ENCODE measurements around the gene MECP2.

MECP2 gene

DNA sequence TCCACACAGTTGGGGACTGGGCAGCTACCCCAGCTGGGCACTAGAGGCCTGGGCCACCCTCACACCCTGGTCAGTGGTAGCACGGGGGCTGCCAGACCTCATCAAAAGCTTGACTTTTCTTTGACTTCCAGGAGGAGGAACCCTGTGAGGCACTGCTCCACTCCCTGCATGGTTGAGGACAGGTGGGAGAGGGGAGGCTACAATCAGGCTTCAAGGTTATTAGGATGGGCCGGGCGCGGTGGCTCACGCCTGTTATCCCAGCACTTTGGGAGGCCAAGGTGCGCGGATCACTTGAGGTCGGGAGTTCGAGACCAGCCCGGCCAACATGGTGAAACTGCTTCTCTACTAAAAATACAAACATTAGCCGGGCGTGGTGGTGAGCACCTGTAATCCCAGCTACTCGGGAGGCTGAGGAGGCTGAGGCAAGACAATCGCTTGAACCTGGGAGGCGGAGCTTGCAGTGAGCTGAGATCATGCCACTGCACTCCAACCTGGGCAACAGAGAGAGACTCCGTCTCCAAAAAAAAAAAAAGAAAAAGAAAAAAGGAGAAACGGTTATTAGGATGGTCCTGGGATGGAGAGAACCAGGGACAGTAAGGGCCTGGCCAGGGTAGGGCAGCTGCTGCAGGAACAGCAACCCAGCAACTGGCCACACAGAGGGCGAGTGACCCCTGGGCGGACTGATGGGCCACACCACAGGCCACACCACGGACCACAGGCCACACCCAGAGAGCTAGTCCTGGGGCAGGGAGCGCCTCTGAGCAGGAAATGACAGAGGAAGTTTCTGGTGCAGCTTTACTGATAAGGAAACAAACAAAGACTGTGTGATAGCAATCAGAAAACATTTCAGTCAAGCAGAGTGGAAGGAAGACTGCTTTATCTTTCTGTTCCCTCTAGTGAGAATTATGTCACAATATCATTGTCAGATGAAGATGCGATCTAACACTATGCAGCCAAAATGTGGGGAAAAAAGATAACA, 26.0 kb upstream of the MECP2 start:
- Mint-ChIP-seq H3K4me3 (no peak overlapping the region), H3K27me3 (peaks cover 18% of the 10 kb centered on the region), H3K9me3 (no peaks in the 10 kb centered on the region), H3K4me1 (ENCODE audit: low read depth) (peaks cover 21% of the 10 kb centered on the region), H3K27ac (no peak overlapping the region), H3K36me3 (ENCODE audit: low read depth) (no peaks in the 10 kb centered on the region)
- no peak for DNase-seq

DNA sequence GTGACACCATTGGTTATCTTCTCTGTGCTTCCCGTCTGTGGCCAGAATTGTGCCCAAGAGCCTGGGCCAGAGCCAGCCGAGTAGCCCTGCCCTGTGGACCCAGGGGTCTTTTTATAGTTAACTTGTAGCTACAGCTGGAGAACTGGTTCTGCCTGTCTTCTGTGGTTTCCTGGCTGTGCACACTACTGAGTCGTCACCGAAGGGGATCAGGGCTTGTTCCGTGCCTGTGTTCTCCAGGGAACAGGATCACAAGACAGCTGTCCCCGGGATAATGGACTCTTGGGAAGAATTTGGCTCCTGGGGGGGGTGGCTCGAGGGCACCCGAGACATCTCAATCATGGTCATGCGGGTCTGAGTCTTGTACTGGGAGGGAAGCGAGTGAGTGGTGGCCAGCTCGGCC, 24.4 kb upstream of the MECP2 start:
- DNase-seq, result no peak
- peaks cover 23% of the 10 kb centered on the region for H3K27me3 Mint-ChIP-seq
- H3K4me3 Mint-ChIP-seq, result no peak overlapping the region
- H3K9me3 Mint-ChIP-seq, result no peaks in the 10 kb centered on the region
- H3K36me3 Mint-ChIP-seq (ENCODE audit: low read depth), result no peaks in the 10 kb centered on the region
- H3K4me1 Mint-ChIP-seq (ENCODE audit: low read depth), result peaks cover 21% of the 10 kb centered on the region
- H3K27ac Mint-ChIP-seq, result no peak overlapping the region

DNA sequence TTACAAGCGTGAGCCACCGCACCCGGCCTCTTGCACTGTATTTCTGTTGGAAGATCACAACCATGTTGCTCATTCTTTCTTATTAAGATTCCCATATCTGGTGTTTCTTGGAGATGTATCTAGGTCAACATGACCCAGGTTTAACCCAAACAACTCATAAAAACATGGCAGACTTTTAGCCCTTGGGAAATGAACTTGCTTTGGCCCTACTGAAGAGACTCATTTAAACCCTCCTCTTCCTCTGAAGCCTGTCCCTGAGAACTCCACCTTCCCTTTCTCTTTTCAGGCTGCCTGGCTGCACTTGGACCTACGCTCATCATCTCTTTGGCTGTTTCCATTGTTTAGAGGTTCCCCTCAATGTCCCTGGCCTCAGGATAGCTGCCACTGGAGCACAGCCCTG, 23.7 kb upstream of the MECP2 start:
- Mint-ChIP-seq H3K27me3 (peaks cover 26% of the 10 kb centered on the region), H3K4me1 (ENCODE audit: low read depth) (peaks cover 21% of the 10 kb centered on the region), H3K36me3 (ENCODE audit: low read depth) (no peaks in the 10 kb centered on the region), H3K9me3 (no peaks in the 10 kb centered on the region), H3K27ac (no peak overlapping the region), H3K4me3 (no peak overlapping the region)
- DNase-seq, result no peak

DNA sequence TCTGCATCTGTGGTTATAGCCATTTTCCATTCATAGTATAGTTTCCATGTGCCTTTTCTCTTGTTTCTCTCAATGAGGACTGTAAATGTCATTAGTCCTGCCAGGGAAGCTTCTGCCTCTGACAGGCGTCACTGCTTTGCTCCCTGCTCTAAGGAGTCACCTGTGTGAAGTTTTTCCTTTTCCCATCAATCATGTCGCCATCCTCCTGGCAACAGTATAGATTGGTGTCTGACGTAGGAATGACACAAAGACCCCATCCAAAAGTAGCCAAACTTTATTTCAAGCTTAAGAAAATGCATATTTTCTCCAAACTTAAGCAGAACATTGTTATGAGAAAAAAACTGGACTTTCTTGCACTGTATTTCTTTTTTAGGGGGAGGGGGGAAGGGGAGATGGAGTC, 23.1 kb upstream of the MECP2 start:
- no peaks in the 10 kb centered on the region for H3K36me3 Mint-ChIP-seq (ENCODE audit: low read depth)
- H3K27ac Mint-ChIP-seq, result no peak overlapping the region
- H3K4me1 Mint-ChIP-seq (ENCODE audit: low read depth), result peaks cover 19% of the 10 kb centered on the region
- no peak for DNase-seq
- H3K4me3 Mint-ChIP-seq, result no peak overlapping the region
- peaks cover 29% of the 10 kb centered on the region for H3K27me3 Mint-ChIP-seq
- no peaks in the 10 kb centered on the region for H3K9me3 Mint-ChIP-seq

DNA sequence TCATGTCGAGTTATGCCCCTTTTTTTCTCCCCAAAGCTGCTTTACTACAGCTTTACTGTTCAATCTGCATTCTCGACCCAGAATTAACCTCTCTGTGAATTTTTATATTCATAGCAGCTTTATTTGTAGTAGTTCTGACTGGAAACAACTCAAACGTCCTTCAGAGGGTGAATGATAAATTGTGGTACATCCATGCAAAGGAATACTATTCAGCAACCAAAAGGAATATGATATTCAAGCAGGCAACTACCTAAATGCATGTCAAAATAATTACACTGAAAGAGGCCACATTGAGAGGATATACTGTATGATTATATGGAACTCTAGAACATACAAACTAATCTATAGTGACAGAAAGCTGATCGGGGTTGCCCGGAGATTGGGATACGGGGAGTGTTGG, 20.0 kb upstream of the MECP2 start:
- Mint-ChIP-seq H3K27ac (no peak overlapping the region), H3K4me1 (ENCODE audit: low read depth) (peaks cover 3% of the 10 kb centered on the region), H3K9me3 (no peaks in the 10 kb centered on the region)

DNA sequence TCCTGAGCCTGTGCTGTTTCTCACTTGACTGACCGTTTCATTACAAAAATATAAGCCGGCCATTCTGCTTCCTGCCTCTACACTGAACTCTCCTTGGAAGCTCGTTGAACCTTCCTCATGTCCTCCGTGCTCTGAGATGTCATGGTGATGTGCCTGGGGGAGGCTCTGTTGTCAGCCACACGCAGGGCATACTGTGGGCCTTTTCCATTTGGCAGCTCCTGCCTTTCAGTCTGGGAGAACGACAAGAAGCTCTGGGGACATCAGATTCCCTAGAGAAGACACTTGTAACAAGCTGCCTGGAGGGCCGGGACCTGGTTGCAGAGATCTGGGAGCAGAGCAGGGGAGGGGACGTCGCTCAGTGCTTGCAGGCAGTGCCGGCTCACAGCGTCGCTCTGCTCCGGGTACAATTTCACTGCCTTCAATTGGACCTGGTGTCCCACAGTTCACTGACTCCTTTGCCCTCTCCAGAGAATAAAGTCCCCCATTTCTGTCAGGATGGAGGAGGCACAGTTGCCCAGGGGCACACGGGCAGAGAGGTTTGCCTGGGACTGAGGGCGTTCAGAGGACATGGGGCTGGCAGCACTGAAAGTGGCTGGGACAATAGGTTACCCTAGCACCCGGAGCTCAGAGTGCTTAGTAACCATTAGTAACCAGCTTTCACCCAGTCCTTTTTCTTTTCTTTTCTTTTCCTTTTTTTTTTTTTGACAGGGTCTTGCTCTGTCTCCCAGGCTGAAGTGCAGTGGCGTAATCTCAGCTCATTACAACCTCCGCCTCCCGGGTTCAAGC, 19.1 kb upstream of the MECP2 start:
- Mint-ChIP-seq H3K27ac (no peak overlapping the region), H3K36me3 (ENCODE audit: low read depth) (no peaks in the 10 kb centered on the region), H3K4me1 (ENCODE audit: low read depth) (peaks cover 5% of the 10 kb centered on the region), H3K9me3 (no peaks in the 10 kb centered on the region), H3K4me3 (no peak overlapping the region), H3K27me3 (peaks cover 30% of the 10 kb centered on the region)
- no peak for DNase-seq

More for the DNA sequence above, 20.0 kb upstream of the MECP2 start:
- Mint-ChIP-seq H3K4me3 (no peak overlapping the region), H3K36me3 (ENCODE audit: low read depth) (no peaks in the 10 kb centered on the region), H3K27me3 (peaks cover 34% of the 10 kb centered on the region)
- DNase-seq, result no peak

DNA sequence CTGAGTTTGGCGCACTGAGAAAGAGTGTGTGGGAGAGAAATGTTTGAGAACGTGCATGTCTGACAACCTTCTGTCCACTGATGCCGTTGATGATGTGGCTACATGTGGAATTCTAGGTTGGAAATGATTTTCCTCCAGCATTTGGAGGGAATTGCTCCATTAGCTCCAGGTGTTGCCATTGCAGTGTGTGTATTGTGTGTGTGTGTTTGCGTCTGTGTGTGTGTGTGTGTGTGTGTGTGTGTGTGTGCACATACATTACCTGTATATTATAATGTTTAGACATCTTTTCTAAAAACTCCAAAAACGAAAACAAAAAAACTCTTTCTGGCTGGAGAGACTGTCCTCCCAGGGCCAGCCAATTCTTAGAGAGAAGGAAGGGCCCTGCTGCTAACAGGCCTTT, 18.2 kb upstream of the MECP2 start:
- DNase-seq, result no peak
- H3K27me3 Mint-ChIP-seq, result peaks cover 30% of the 10 kb centered on the region
- H3K36me3 Mint-ChIP-seq (ENCODE audit: low read depth), result no peaks in the 10 kb centered on the region
- H3K4me1 Mint-ChIP-seq (ENCODE audit: low read depth), result peaks cover 5% of the 10 kb centered on the region
- no peaks in the 10 kb centered on the region for H3K9me3 Mint-ChIP-seq
- H3K27ac Mint-ChIP-seq, result no peak overlapping the region
- no peak overlapping the region for H3K4me3 Mint-ChIP-seq

DNA sequence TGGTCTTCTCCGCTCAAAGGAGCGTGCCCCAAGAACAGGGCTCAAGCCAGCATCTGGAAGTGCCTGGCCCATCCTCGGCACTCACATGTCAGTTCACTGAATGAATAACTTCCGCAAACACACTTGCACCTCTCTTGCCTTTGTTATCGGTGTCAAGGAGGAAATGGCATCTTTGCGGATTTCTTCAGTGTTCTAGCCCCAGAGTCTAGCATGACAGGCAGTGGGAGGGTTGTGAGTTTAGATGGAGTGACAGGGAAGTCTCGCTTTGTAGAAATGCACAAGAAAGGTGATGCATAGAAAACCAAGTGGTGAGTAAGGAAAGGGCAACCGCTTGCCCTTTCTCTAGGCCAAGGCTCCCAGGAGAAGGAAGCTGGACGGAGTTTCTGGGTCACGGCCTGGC, 17.6 kb upstream of the MECP2 start:
- Mint-ChIP-seq H3K27me3 (peaks cover 30% of the 10 kb centered on the region), H3K4me1 (ENCODE audit: low read depth) (peaks cover 5% of the 10 kb centered on the region), H3K27ac (no peak overlapping the region), H3K36me3 (ENCODE audit: low read depth) (no peaks in the 10 kb centered on the region), H3K4me3 (no peak overlapping the region), H3K9me3 (no peaks in the 10 kb centered on the region)
- no peak for DNase-seq

DNA sequence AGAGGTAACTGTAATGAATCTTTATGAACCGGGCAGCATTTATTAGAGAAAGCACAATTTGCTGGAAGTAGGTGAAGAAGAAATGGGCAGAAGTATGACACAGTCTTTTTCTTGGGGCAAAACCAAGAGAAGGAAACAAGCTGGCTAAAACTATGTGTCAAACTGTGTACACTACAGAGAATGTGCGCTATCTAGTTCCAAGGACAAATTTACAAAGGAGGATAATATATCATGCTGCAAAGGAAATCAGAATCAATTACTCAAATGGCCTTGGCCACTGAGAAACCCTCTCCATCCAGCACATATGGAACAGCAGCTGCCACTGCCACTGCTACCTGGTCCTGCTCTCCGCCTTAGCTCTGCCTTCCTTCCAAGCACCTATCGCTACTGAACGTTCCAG, 17.1 kb upstream of the MECP2 start:
- no peaks in the 10 kb centered on the region for H3K36me3 Mint-ChIP-seq (ENCODE audit: low read depth)
- peaks cover 32% of the 10 kb centered on the region for H3K27me3 Mint-ChIP-seq
- no peak overlapping the region for H3K4me3 Mint-ChIP-seq
- no peak for DNase-seq
- H3K9me3 Mint-ChIP-seq, result no peaks in the 10 kb centered on the region
- peaks cover 5% of the 10 kb centered on the region for H3K4me1 Mint-ChIP-seq (ENCODE audit: low read depth)
- H3K27ac Mint-ChIP-seq, result no peak overlapping the region

DNA sequence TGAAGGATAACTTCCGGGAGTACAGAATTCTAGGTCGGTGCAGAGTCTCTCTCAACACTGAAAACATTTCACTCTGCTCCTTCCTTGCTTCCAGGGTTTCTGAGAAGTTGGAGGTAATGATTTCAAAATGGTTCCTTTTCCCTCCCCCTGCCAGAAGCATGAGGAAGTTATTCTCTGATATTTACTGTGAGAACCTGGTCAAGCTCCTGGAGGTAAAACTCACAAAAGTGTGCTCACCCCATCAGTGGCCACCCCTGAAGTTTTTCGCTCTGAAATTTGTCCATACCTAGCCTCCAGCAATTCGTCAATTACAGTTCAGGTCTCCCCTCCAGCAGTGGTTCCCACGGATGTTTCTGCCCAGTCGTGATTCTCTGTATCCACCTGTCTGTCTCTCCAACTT, 16.2 kb upstream of the MECP2 start:
- H3K27me3 Mint-ChIP-seq, result peaks cover 32% of the 10 kb centered on the region
- peaks cover 5% of the 10 kb centered on the region for H3K4me1 Mint-ChIP-seq (ENCODE audit: low read depth)
- no peaks in the 10 kb centered on the region for H3K9me3 Mint-ChIP-seq
- H3K27ac Mint-ChIP-seq, result no peak overlapping the region
- DNase-seq, result no peak
- H3K4me3 Mint-ChIP-seq, result no peak overlapping the region
- no peaks in the 10 kb centered on the region for H3K36me3 Mint-ChIP-seq (ENCODE audit: low read depth)

DNA sequence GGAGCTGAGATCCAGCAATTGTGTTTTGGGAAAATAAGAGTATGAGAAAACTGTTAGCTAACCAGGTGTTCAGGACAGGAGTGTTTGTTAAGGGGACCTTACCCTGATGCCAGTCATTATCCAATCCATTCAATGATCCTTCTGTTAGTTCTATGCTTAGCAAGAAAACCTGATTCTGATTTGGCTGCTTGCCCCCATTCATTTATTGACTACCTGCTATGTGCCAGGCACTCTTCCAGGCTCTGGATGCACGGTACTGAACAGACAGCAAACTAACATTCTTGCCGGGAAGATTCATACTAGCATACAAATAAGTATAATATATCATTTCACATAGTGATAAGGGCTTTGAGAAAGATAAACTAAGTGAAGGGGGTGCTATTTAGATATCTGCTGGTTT, 1.0 kb upstream of the MECP2 start:
- Mint-ChIP-seq H3K36me3 (ENCODE audit: low read depth) (peaks cover 10% of the 10 kb centered on the region), H3K27ac (peak overlapping the region; percentile 89), H3K4me1 (ENCODE audit: low read depth) (peaks cover 48% of the 10 kb centered on the region), H3K27me3 (peaks cover 48% of the 10 kb centered on the region), H3K4me3 (peak overlapping the region; percentile 76), H3K9me3 (no peaks in the 10 kb centered on the region)
- DNase-seq, result no peak

DNA sequence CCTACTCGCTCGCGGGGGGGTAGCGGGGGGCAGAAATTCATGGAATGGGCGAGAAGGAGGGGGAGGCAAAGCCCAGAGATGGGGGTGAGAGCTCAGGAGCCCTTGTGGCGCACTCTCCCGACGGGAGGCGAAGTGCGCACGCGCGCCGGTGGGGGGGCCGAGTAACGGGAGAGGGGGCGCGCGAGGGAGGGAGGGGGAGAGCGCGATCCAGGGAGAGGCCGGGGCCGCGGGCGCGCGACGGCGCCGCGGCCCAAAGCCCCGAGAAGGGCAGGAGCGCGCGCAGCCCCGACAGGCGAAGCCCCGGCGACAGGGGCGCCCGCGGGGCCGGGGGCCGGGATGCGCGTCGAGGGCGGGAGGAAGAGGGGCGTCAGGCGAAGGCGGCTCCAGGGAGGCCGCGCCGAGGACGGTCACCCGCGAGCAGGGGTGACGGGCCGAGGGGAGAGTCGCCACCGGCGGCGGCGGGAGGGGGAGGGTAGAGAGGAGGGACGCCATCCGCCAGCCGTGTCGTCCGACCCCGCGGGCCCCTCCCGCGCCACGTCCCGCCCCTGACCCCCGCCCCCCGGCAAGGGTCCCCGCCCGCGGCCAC, 421 bp downstream of the MECP2 start:
- peak; percentile 76 for DNase-seq
- peak overlapping the region; percentile 90 for H3K4me3 Mint-ChIP-seq
- H3K27ac Mint-ChIP-seq, result peak overlapping the region; percentile 98
- H3K27me3 Mint-ChIP-seq, result peaks cover 54% of the 10 kb centered on the region
- H3K9me3 Mint-ChIP-seq, result no peaks in the 10 kb centered on the region
- H3K4me1 Mint-ChIP-seq (ENCODE audit: low read depth), result peaks cover 58% of the 10 kb centered on the region
- peaks cover 12% of the 10 kb centered on the region for H3K36me3 Mint-ChIP-seq (ENCODE audit: low read depth)

DNA sequence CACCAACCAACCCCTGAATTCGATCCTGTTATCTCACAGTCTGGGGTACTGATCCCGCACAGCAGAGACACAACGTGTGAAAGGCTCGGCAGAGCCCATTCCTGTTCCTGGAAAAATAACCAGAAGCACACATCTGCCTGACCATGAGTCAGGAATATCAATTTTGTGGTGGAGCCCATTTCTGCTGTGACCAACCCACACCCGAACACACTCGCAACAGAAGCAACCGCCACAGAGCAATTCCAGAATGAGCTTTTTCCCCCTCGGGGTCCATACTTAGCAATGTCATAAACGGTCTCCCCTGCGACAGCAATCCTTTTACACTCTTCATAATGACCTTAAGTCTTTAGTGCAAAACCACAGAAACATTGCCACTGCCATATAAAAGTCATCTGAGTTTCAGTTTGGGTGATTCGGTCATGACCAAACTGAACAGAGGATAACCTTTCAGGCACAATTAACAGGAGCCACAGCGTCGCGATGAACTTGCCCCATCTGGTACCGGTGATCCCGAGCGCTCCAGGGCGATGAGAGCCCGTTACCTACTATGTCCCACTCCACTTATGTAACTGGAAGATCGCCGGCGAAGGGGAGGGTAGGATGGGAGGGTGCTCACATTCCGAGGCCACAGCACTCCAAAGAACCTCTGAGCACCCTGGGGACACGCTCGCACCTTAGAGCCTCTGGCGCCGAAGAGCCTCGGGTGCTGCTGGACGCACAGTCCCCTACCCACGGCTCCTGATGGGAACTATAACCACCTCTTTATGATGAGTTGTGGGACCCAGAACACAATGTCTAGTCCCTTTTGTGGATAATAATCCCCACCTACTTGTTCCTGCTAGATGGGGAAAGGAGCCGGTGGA, 1.1 kb downstream of the MECP2 start:
- Mint-ChIP-seq H3K27ac (peak overlapping the region; percentile 98), H3K27me3 (peaks cover 51% of the 10 kb centered on the region), H3K4me3 (peak overlapping the region; percentile 90), H3K36me3 (ENCODE audit: low read depth) (peaks cover 17% of the 10 kb centered on the region), H3K4me1 (ENCODE audit: low read depth) (peaks cover 64% of the 10 kb centered on the region), H3K9me3 (no peaks in the 10 kb centered on the region)
- DNase-seq, result peak; percentile 44

DNA sequence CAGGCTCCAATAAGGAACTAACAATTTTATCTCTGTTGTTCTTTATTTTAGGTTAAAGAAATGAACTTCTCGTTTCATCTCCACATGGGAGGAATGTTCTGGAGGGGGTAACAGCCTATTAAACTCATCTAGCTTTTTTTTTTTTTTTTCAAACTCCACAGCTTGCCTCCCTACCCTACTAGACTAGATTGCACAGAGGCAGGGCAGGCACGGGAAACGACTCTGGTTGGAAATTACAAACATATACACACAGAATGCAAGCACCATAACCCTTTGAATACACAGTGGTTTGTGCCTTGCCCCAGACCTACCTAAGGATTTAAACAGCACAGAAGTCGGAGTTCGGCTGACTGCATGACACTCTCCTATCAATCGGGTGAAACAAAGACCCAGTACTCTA, 2.7 kb downstream of the MECP2 start:
- Mint-ChIP-seq H3K27ac (peak overlapping the region; percentile 98), H3K4me1 (ENCODE audit: low read depth) (peaks cover 70% of the 10 kb centered on the region), H3K9me3 (no peaks in the 10 kb centered on the region), H3K4me3 (peak overlapping the region; percentile 90), H3K27me3 (peaks cover 52% of the 10 kb centered on the region), H3K36me3 (ENCODE audit: low read depth) (peaks cover 27% of the 10 kb centered on the region)
- DNase-seq, result no peak
